Neural crest cell (in vitro differentiated cells): ENCODE measurements around the gene IFNK. TPM values are rescaled to one million over a fixed set of nuclear protein-coding genes. Genes with fewer than 3 reads are reported as not detected.
A peak's percentile ranks its signal among the peaks of the same experiment; 100 is the strongest.

Experiments used
- DNase-seq: peaks from one replicate; pipeline ENCODE4 v3.0.0; 2021; ENCODE audit warnings: low read depth, mixed read lengths, low spot score
- H3K27ac Mint-ChIP-seq: one replicate; pipeline ENCODE4 v1.8.0; 2021; ENCODE audit warnings: mild to moderate bottlenecking, mixed read lengths; ENCODE audit not compliant: unreplicated experiment
- H3K27me3 Mint-ChIP-seq: 2 replicates; pipeline ENCODE4 v1.8.0; 2021; ENCODE audit warnings: low read depth, mild to moderate bottlenecking, mixed read lengths
- H3K36me3 Mint-ChIP-seq: 2 replicates; pipeline ENCODE4 v1.8.0; 2021; ENCODE audit warnings: low read depth, mild to moderate bottlenecking, mixed read lengths
- H3K4me1 Mint-ChIP-seq: 2 replicates; pipeline ENCODE4 v1.8.0; 2021; ENCODE audit warnings: mixed read lengths
- H3K4me3 Mint-ChIP-seq: one replicate; pipeline ENCODE4 v1.8.0; 2021; ENCODE audit warnings: mild to moderate bottlenecking, mixed read lengths
- H3K9me3 Mint-ChIP-seq: 2 replicates; pipeline ENCODE4 v1.8.0; 2021; ENCODE audit warnings: mixed read lengths
- CTCF ChIP-seq: fragments of 200-600 bp; sonication (generic); conservative IDR thresholded peaks from 2 replicates; pipeline ENCODE4 v1.5.0; 2021; ENCODE audit warnings: antibody characterized with exemption, mild to moderate bottlenecking
- total RNA-seq: library from RNA; stranded (reverse); gene quantifications from 2 replicates; pipeline ENCODE4 v1.2.1, GENCODE V29; 2021

IFNK gene
- total RNA-seq, 1 donor from 2014 or later, result not detected

GRCh38 chr9:27542508-27542907 is 18.4 kb downstream of the IFNK start:
- no peak for DNase-seq
- Mint-ChIP-seq H3K4me1 (peaks cover 13% of the 10 kb centered on the region), H3K36me3 (peaks cover 15% of the 10 kb centered on the region), H3K9me3 (no peaks in the 10 kb centered on the region), H3K27me3 (no peaks in the 10 kb centered on the region), H3K27ac (no peak overlapping the region), H3K4me3 (no peak overlapping the region)
- TF ChIP-seq CTCF, result no peak

- Mint-ChIP-seq H3K27me3 (no peaks in the 10 kb centered on the region), H3K4me3 (no peak overlapping the region), H3K4me1 (no peaks in the 10 kb centered on the region), H3K9me3 (no peaks in the 10 kb centered on the region), H3K27ac (no peak overlapping the region), H3K36me3 (peaks cover 18% of the 10 kb centered on the region)
- no peak for TF ChIP-seq CTCF
- DNase-seq, result no peak
These were observed 21.4 kb downstream of the IFNK start for GRCh38 chr9:27545471-27545870.

- no peaks in the 10 kb centered on the region for H3K27me3 Mint-ChIP-seq
These were observed 24.1 kb downstream of the IFNK start for GRCh38 chr9:27548055-27548741.

GRCh38 chr9:27549196-27549755 is 25.2 kb downstream of the IFNK start:
- DNase-seq, result no peak
- Mint-ChIP-seq H3K4me3 (no peak overlapping the region), H3K27me3 (no peaks in the 10 kb centered on the region), H3K4me1 (no peaks in the 10 kb centered on the region), H3K36me3 (peaks cover 18% of the 10 kb centered on the region), H3K9me3 (no peaks in the 10 kb centered on the region), H3K27ac (no peak overlapping the region)
- no peak for TF ChIP-seq CTCF

More at GRCh38 chr9:27548055-27548741, 24.1 kb downstream of the IFNK start:
- no peaks in the 10 kb centered on the region for H3K4me1 Mint-ChIP-seq
- H3K36me3 Mint-ChIP-seq, result peaks cover 12% of the 10 kb centered on the region
- peak; percentile 73 for TF ChIP-seq CTCF
- no peaks in the 10 kb centered on the region for H3K9me3 Mint-ChIP-seq
- no peak overlapping the region for H3K4me3 Mint-ChIP-seq
- no peak for DNase-seq
- H3K27ac Mint-ChIP-seq, result no peak overlapping the region

GRCh38 chr9:27554712-27555111 is 30.6 kb downstream of the IFNK start:
- Mint-ChIP-seq H3K27ac (no peak overlapping the region), H3K4me1 (no peaks in the 10 kb centered on the region), H3K9me3 (no peaks in the 10 kb centered on the region), H3K4me3 (no peak overlapping the region), H3K36me3 (peaks cover 17% of the 10 kb centered on the region), H3K27me3 (no peaks in the 10 kb centered on the region)
- TF ChIP-seq CTCF, result no peak
- no peak for DNase-seq
